GM13976 (cell line): ENCODE measurements around the gene MEAF6.
A peak's percentile ranks its signal among the peaks of the same experiment; 100 is the strongest.

Experiments
- DNase-seq: peaks from one replicate; pipeline ENCODE4 v3.0.0; 2012; ENCODE audit warnings: low spot score
- in situ Hi-C: fragments of 300-500 bp; cut with MboI; formaldehyde crosslinking; loops from one replicate; pipeline ENCODE4 v1.12.0; 2022; ENCODE audit warnings: low sequenced_read_pairs, mixed read lengths, inconsistent platforms; ENCODE audit not compliant: unreplicated experiment
- TF ChIP-seq, protein P1 (sequence below): IDR thresholded peaks from 2 replicates; pipeline ENCODE4 v1.5.1; 2012; ENCODE audit warnings: borderline replicate concordance, mild to moderate bottlenecking; ENCODE audit not compliant: insufficient read depth; ENCODE audit errors: extremely low read depth, missing control alignments, control extremely low read depth

Gene MEAF6

DNA sequence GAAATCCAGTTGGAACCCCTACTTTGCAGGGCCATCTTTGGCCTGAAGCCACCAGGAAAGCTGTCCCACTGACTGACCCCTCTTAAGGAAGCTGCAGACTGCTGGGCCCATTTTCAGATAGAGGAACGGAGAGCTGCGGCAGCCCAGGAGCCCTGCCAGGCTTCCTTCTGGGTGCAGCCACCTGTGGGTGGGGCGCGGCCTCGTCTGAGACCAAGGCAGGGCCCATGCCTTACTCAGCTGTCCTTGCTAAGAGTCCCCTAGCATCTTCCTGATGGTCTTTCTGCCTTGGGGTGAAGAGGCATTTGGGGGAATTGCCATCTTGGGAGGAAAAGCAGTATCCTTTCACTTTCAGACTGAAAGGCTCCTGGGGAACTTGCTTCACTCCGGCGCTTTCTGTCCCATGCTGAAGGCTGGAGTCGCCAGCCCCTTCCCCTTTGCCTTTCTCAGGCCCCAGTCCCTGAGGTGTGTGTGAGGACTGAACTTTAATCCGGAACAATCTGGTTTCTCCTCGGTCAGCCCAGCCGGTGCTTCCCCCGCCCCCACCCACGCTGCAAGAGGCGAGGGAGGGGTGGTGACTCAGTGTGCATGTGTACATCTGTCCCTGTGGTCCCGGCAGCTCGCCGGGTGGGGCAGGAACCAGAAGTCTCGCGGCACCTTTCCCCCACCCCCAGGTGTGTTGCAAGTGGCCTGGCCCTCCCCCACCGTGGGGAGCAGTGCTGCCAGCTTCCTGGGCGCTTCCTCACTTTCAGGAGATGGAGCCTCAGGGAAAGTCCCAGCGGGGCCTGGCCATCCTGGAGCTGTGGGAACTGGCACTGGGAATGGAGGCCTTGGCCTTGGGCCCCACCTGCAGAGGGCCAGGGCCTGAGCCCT is 35.1 kb downstream of the MEAF6 start:
- DNase-seq: peak; percentile 95

DNA sequence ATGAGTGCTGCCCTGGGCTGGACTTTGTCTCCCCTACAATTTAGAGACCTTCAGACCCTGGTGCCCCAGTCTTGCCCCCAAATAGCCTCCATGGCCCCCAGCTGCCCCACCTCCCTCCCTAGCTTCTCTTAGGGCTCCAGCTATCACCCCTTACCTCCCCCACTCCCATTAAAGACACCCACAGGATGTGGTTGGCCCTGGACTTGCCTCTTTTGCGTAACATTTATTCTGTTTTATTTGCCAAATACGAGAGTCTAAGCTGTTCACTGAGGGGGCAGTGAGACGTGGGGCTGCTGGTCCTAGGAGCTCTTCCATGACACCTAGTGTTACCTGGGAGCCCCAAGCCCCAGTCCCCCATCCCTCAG is 35.7 kb downstream of the MEAF6 start:
- in situ Hi-C loops: no loop called here
- peak; percentile 32 for DNase-seq
- TF ChIP-seq, protein P1, sequence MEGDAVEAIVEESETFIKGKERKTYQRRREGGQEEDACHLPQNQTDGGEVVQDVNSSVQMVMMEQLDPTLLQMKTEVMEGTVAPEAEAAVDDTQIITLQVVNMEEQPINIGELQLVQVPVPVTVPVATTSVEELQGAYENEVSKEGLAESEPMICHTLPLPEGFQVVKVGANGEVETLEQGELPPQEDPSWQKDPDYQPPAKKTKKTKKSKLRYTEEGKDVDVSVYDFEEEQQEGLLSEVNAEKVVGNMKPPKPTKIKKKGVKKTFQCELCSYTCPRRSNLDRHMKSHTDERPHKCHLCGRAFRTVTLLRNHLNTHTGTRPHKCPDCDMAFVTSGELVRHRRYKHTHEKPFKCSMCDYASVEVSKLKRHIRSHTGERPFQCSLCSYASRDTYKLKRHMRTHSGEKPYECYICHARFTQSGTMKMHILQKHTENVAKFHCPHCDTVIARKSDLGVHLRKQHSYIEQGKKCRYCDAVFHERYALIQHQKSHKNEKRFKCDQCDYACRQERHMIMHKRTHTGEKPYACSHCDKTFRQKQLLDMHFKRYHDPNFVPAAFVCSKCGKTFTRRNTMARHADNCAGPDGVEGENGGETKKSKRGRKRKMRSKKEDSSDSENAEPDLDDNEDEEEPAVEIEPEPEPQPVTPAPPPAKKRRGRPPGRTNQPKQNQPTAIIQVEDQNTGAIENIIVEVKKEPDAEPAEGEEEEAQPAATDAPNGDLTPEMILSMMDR: no peak

More for the DNA sequence above, 35.1 kb downstream of the MEAF6 start:
- TF ChIP-seq, protein P1: no peak
- in situ Hi-C loops: no loop called here

DNA sequence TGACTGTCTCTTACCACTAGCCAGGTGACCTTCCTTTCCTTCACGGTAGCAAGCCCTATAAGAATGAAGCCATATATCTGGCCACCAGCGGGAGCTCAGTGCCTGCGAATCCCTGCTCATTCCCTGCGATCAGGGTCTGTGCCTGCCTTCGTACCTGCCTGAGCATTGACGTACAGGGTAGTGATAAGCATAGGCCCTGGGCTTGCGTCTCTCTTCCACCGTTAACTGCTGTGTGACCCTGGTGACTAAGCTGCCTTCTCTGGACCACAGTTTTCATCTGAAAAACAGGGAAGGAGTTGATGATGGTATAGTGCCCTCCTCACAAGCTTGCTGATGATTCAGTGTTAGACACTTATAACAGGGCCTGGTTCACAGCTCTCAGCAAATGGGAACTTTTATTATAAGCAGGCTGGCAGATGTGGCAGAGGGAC is 36.1 kb downstream of the MEAF6 start:
- peak; percentile 19 for DNase-seq
- TF ChIP-seq, protein P1: peak; percentile 7
- in situ Hi-C loops: no loop called here

DNA sequence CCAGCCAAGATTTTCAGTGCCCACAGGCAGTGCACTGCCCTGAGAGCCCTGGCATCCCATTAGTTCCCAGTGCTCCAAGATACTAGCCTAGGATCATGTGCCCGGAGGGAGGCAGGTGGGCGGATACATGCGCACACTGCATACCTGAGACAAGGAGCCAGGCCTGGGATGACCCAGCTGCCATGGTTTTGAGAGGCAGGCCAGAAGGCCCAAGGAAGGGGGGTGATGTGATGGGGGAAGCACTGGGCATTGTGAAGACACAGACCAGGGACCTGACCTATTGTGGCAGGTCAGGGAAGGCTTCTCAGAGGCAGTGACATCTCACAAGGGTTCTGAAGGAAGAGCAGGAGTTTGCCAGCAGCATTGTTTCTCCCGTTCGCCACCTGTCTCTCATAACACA is 36.6 kb downstream of the MEAF6 start:
- in situ Hi-C loops: no loop called here
- TF ChIP-seq, protein P1: no peak
- DNase-seq: peak; percentile 15

DNA sequence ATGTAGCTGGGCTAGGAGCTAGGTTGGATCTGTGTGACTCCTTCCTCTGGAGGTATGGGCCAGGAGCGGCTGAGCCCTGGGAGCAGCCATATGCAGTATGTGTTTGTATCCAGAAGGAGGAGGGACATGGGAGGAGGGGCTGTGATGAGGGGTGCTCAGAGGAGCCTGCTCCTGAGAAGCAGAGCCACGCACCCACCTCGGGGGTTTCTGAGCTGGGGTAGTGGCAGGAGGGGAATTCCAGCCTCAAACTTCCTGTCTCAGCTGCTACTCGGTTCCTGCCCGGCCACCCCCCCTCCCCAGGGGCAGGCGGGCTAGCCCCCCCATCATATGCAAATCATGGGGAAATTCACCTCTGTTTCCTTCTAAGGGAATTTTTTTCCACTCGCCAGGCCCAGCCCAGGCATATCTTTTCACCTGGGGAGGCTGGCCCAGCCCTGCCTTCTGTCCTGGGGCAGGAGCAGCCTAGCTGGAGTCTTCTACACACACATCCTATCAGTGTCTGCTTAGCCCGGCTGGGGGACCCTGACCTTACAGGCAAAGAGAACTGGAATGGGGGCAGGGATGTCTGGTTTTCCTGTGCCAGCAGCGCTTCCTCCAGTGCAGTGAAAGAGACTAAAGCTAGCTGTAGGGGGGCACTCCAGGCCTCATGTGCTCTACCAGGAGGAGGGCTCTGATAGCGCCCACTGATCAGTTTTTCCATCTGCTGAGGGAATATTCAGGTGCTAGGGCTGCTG is 37.2 kb downstream of the MEAF6 start:
- TF ChIP-seq, protein P1: no peak
- in situ Hi-C loops: no loop called here

DNA sequence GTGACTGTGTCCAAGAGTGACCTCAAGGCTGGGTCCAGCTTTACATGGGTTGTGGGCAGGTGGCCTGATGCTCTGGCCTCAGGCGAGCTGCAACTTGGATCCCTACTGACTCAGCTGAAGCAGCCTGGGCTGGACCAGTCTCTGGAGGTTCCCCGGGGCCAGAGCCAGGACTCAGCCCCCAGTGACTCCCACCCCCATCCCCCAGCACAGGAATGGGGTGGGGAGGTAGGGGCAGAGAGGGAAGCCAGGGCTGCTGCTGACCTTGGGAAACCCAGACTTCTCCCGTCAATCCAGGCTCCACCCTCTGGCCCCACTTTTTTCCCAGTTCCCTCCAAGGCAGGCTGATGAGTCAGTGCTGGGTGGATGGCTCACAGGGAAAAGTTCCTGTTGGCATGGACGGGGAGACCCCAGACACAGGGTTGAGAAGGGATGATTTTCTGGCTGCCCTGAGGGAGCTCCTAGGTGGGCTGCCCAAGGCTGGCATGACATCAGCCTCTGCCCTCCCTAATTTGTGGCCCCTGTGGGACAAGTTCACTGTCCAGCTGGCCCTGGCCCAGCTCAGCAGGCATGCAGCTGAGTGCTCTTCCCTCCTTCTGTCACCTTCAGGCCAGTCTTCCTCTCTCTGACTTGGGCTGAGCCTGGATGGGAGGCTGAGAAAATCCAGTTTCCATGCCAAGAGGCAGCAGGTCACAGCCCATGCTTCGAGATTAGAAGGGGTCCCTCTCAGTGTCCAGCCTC is 37.9 kb downstream of the MEAF6 start:
- in situ Hi-C loops: no loop called here

More for the DNA sequence above, 37.2 kb downstream of the MEAF6 start:
- DNase-seq: peak; percentile 89

More for the DNA sequence above, 37.9 kb downstream of the MEAF6 start:
- TF ChIP-seq, protein P1: no peak
- peak; percentile 13 for DNase-seq
